Subcutaneous abdominal adipose tissue (tissue), 5 donors: ENCODE results near the gene DNAJC18.
A peak's percentile ranks its signal among the peaks of the same experiment; 100 is the strongest.

ENCODE experiments used
- H3K27ac ChIP-seq: one replicate; pipeline ENCODE4 v1.7.0; 2013; ENCODE audit warnings: low read depth, mild to moderate bottlenecking, inconsistent platforms, low read length, moderate library complexity
- H3K27me3 ChIP-seq, 5 donors: one replicate each; pipeline ENCODE4 v1.7.0; 2013; ENCODE audit warnings: low read length in 5 of 5, inconsistent platforms in 1 of 5; ENCODE audit not compliant: control insufficient read depth in 5 of 5, insufficient read depth in 4 of 5
- H3K36me3 ChIP-seq, 5 donors: one replicate each; pipeline ENCODE4 v1.7.0; 2013; ENCODE audit warnings: low read length in 5 of 5; ENCODE audit not compliant: control insufficient read depth in 5 of 5, insufficient read depth in 5 of 5
- H3K4me1 ChIP-seq, 5 donors: one replicate each; pipeline ENCODE4 v1.7.0; 2013; ENCODE audit warnings: low read length in 5 of 5, mild to moderate bottlenecking in 3 of 5, moderate library complexity in 1 of 5; ENCODE audit not compliant: control insufficient read depth in 5 of 5, insufficient read depth in 5 of 5
- H3K4me3 ChIP-seq, 5 donors: one replicate each; pipeline ENCODE4 v1.7.0; 2013; ENCODE audit warnings: low read length in 5 of 5, low read depth in 1 of 5
- H3K9ac ChIP-seq, 5 donors: one replicate each; pipeline ENCODE4 v1.7.0; 2013; ENCODE audit warnings: low read length in 5 of 5, mild to moderate bottlenecking in 4 of 5, moderate library complexity in 3 of 5
- H3K9me3 ChIP-seq, 5 donors: one replicate each; pipeline ENCODE4 v1.7.0; 2013; ENCODE audit warnings: low read length in 5 of 5; ENCODE audit not compliant: control insufficient read depth in 5 of 5
- donor health status: healthy.
- donor health status: healthy.
- donor health status: healthy.
- donor health status: healthy.
- donor health status: healthy.

The DNAJC18 gene

GRCh38 chr5:139383993-139384590 is 55.2 kb downstream of the DNAJC18 start:
- Histone ChIP-seq H3K27ac (no peak overlapping the region), H3K9me3 (no peaks in the 10 kb centered on the region), H3K36me3 (no peaks in the 10 kb centered on the region), H3K4me3 (peak overlapping the region in 1 of 5 donors; percentile 64), H3K4me1 (peaks cover 0 to 28% (median 16%) of the 10 kb centered on the region in 5 donors), H3K9ac (peak overlapping the region in 1 of 5 donors; percentile 42), H3K27me3 (no peaks in the 10 kb centered on the region)

DNA sequence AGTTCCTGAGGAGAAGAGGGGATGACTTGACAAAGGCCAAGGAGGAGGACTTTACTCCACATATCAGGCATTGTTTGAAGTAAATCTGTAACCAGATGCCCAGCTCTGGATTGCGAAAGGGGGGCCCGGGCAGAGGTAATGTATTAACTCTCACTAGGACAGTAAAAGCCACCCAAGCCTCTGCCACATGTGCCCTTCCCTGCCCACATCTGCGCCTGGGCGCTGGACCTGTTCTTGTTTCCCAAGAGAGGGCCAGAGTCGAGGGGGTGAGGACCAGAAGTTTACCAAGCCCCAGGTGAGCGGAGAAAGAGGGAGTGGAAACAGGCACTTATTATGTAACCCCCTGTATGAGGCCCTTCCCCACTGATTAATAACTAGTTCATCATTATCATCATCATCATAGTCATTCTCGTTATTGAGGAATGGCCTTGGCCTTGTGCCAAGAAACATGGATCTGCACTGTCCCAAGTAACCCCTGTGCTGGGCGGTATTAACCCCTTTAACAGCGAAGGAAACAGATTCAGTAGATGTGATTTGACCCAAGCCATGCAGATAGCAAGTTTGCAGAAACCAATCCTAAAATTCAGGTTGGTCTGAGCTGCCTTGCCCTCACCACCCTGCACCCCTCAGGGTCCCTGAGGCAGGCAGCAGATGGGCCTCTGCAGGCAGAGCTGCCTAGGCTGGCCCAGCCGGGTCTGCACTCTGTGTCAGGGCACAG is 55.9 kb downstream of the DNAJC18 start, which contains the start of gene SLC23A1:
SLC23A1 (minus strand) TSS at position 23 of the 718 bp plus-strand sequence. CDS start 44 bp downstream, outside the sequence.
- Histone ChIP-seq H3K9me3 (no peaks in the 10 kb centered on the region), H3K4me1 (peaks cover 0 to 26% (median 14%) of the 10 kb centered on the region in 5 donors), H3K9ac (no peak within 1 kb of the TSS), H3K36me3 (no peaks in the 10 kb centered on the region), H3K27me3 (no peaks in the 10 kb centered on the region), H3K4me3 (no peak within 1 kb of the TSS), H3K27ac (no peak within 1 kb of the TSS)

- H3K36me3 ChIP-seq, result peaks cover 0 to 2% (median 0%) of the 10 kb centered on the region in 5 donors
- no peak overlapping the region for H3K27ac ChIP-seq
- no peak overlapping the region for H3K4me3 ChIP-seq
These were observed 56.5 kb downstream of the DNAJC18 start for GRCh38 chr5:139382807-139383206.

GRCh38 chr5:139381837-139382761 is 57.2 kb downstream of the DNAJC18 start:
- H3K4me3 ChIP-seq, result no peak overlapping the region
- no peaks in the 10 kb centered on the region for H3K27me3 ChIP-seq
- no peak overlapping the region for H3K9ac ChIP-seq
- no peak overlapping the region for H3K27ac ChIP-seq
- no peaks in the 10 kb centered on the region for H3K9me3 ChIP-seq
- H3K4me1 ChIP-seq, result peaks cover 0 to 17% (median 13%) of the 10 kb centered on the region in 5 donors
- H3K36me3 ChIP-seq, result peaks cover 0 to 3% (median 0%) of the 10 kb centered on the region in 5 donors

More at GRCh38 chr5:139382807-139383206, 56.5 kb downstream of the DNAJC18 start:
- Histone ChIP-seq H3K9me3 (no peaks in the 10 kb centered on the region), H3K27me3 (no peaks in the 10 kb centered on the region), H3K4me1 (peaks cover 0 to 20% (median 13%) of the 10 kb centered on the region in 5 donors), H3K9ac (no peak overlapping the region)

GRCh38 chr5:139379626-139380449 is 59.5 kb downstream of the DNAJC18 start:
- Histone ChIP-seq H3K4me3 (no peak overlapping the region), H3K27me3 (no peaks in the 10 kb centered on the region), H3K9ac (no peak overlapping the region), H3K27ac (no peak overlapping the region), H3K36me3 (peaks cover 0 to 7% (median 3%) of the 10 kb centered on the region in 5 donors), H3K9me3 (no peaks in the 10 kb centered on the region), H3K4me1 (peaks cover 0 to 14% (median 8%) of the 10 kb centered on the region in 5 donors)

- Histone ChIP-seq H3K9ac (no peak overlapping the region), H3K4me3 (no peak overlapping the region), H3K36me3 (peaks cover 0 to 14% (median 8%) of the 10 kb centered on the region in 5 donors), H3K27ac (no peak overlapping the region), H3K9me3 (no peaks in the 10 kb centered on the region), H3K27me3 (no peaks in the 10 kb centered on the region), H3K4me1 (peaks cover 0 to 5% (median under 1%) of the 10 kb centered on the region in 5 donors)
These were observed 60.4 kb downstream of the DNAJC18 start for GRCh38 chr5:139378941-139379361.

GRCh38 chr5:139378101-139378825 is 61.1 kb downstream of the DNAJC18 start:
- Histone ChIP-seq H3K36me3 (peaks cover 0 to 20% (median 9%) of the 10 kb centered on the region in 5 donors), H3K9ac (no peak overlapping the region), H3K27me3 (no peaks in the 10 kb centered on the region), H3K27ac (no peak overlapping the region), H3K9me3 (no peaks in the 10 kb centered on the region), H3K4me1 (peaks cover 0 to 9% (median 6%) of the 10 kb centered on the region in 5 donors), H3K4me3 (no peak overlapping the region)

DNA sequence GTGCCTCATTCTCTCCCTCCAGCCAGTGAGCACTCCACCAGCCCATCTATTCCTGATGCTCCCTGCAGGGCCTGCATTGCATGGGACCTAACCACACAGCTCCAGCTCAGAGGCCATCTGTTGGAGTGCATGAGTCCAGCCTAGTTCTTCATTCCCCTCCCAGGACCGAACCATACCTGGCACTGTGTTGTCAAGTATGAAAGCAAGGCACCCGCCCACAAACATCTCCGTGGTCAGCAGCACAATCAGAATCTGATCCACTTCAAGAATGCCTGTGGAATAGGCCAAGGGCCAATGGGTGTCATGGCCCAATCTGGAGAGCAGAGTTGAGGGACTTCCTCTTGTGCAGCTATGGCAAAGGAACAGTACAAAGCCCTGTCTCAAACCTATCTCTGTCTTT is 62.1 kb downstream of the DNAJC18 start:
- Histone ChIP-seq H3K4me1 (peaks cover 0 to 17% (median 9%) of the 10 kb centered on the region in 5 donors), H3K27ac (no peak overlapping the region), H3K4me3 (no peak overlapping the region), H3K36me3 (peaks cover 0 to 20% (median 9%) of the 10 kb centered on the region in 5 donors), H3K9me3 (no peaks in the 10 kb centered on the region), H3K27me3 (no peaks in the 10 kb centered on the region), H3K9ac (no peak overlapping the region)
